GM18519 (cell line): Measurements from ENCODE around the gene SERTAD3.
A peak's percentile ranks its signal among the peaks of the same experiment; 100 is the strongest.
"Not testable (repeated sequence)": the region's sequence is repeated elsewhere in the genome, so short reads cannot be mapped to it uniquely, and the experiment has no call there.

ENCODE experiments used
- ATAC-seq: cut with Tn5 transposase; IDR thresholded peaks from one replicate; pipeline ENCODE4 v1.9.1; 2021; ENCODE audit warnings: mild to moderate bottlenecking, moderate library complexity; ENCODE audit not compliant: unreplicated experiment, low FRiP score

Gene SERTAD3, protein sequence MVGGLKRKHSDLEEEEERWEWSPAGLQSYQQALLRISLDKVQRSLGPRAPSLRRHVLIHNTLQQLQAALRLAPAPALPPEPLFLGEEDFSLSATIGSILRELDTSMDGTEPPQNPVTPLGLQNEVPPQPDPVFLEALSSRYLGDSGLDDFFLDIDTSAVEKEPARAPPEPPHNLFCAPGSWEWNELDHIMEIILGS

DNA sequence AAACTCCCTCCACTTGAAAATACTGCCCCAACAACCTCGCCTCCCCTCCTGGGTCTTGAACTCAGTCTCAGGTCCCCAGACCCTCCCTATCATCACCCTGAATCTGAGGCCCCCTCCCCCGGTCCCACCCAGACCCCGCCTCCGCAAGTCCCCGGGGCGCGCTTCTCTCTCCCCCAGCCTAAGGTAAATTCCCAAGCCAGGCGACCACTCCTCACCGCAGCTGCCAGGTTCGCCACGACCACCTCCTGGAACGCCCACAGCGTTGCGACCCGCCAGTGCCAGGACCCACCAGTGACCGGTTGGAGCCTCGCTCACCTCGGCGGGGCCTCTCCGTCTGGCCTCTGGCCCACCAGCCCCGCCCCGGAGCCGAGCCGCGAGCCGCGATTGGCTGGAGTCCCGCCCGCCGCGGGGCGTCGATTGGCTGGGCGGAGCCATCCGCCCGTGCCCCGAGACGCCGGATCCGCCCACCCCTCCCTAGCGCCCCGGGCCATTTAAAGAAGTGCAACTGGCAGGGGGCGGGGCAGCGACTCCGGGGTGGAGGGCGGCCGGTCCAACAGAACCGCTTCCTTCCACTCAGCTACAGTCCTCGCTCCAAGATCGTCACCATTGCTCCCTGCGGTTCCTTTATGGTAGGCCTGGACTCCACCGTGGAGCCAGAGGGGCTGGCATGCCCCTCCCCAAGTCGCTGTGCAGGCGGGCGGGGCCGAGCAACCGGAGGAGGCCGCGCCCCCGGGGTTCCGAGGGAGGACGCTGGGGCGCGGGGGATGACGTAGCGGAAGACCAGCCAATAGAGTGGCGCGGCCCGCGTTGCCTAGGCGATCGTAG, at the start of gene SERTAD3:
Gene SERTAD3, minus strand, starts transcription at position 336 of the 825 bp plus-strand sequence. CDS start 2,255 bp downstream, outside the sequence.
- ATAC-seq, result peak; percentile 55

DNA sequence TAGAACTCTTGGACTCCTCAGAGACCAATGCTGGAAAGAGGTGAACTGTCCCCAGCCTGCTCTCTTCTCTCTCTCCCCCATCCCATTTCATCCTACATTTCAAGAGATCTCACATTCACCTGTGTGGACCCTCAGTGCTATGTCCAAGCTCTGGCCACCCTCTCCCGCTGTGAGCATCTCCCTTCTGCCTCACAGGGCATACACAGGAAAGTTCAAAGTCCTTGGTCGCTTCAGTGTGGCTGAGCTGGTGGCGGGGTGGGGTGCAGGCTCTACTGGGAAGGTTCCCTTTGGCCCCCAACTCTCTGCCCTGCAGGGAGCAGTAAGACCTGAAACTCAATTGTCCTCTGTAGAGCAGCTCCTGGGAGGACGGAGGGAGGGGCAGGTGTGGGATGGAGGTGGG, 49.6 kb upstream of the SERTAD3 start:
- ATAC-seq, result no peak

DNA sequence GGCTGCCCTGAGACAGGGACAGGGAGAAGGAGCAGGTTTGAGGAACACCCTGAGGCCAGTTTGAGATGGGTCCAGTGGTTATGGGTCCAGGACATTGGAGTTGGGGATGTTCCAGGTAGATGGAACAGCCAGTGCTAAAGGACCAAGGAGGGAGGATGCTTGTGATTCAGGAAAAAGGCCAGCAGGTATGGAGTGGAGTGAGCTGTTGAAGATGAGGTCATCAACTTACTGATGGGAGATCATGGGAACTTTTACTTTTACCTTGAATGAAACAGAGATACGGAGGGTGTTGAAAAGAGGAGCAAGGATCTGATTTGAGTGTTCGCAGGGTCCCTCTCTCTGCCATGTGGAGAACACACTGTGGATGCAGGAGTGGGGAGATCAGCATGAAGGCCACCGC, 48.1 kb upstream of the SERTAD3 start:
- ATAC-seq, result no peak

DNA sequence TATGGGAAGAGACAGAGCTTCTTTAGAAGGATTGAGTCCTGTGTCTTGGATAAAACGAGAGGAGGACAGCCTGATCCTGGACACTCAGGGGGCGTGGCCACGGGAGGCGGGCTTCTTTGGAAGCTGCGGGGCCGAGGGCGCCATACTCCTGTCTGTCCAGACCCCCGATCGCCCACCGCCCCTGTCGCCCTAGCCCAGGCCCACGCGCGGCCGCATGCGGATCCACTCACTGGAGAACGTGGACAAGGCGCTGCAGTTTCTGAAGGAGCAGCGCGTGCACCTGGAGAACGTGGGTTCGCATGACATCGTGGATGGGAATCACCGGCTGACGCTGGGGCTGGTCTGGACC, 45.7 kb upstream of the SERTAD3 start:
- ATAC-seq, result no peak

DNA sequence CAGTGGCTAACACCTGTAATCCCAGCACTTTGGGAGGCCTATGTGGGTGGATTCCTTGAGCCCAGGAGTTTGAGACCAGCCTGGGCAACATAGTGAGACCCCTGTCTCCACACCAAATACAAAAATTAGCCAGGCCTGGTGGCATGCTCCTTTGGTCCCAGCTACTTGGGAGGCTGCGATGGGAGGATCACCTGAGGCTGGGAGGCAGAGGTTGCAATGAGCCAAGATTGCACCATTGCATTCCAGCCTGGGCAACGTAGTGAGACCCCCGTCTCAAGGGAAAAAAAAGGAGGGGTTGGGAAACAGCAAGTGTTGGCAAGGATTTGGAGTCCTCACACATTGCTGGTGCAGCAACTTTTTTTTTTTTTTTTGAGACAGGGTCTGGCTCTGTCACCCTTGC, 41.9 kb upstream of the SERTAD3 start:
- ATAC-seq, result no peak

DNA sequence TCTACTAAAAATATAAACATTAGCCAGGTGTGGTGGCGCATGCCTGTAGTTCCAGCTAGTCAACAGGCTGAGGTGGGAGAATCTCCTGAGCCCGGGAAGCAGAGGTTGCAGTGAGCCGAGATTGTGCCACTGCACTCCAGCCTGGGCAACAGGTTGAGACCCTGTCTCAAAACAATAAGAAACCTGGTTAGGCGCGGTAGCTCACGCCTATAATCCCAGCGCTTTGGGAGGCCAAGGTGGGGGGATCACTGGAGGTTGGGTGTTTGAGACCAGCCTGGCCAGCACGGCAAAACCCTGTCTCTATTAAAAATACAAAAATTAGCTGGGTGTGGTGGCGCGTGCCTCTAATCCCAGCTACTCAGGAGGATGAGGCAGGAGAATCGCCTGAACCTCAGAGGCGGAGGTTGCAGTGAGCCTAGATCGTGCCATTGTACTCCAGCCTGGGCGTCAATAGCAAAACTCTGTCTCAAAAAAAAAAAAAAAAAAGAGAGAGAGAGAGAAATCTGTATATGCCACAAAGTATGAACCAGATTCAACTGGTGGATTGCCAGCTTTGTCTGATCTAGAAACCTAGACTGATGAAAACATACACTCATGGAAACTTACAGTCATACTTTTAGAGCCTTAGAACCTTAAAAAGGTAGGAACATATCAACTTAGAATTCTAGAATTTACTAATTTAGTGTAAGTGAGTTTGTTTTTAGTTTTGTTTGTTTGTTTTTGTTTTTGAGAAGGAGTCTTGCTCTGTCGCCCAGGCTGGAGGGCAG, 31.9 kb upstream of the SERTAD3 start:
- ATAC-seq, result not testable (repeated sequence)

DNA sequence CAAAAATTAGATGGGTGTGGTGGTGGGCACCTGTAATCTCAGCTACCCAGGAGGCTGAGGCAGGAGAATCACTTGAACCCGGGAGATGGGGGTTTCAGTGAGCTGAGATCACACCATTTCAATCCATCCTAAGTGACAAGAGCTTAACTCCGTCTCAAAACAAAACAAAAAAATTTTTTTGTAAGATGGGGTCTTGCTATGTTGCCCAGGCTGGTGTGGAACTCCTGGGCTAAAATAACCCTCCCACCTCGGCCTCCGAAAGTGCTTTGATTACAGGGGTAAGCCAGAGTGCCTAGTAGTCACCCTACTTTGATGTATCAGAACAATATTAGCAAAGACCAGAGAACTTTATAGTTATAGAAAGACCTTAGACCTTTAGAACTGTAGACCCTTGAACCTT, 30.6 kb upstream of the SERTAD3 start:
- ATAC-seq, result no peak

DNA sequence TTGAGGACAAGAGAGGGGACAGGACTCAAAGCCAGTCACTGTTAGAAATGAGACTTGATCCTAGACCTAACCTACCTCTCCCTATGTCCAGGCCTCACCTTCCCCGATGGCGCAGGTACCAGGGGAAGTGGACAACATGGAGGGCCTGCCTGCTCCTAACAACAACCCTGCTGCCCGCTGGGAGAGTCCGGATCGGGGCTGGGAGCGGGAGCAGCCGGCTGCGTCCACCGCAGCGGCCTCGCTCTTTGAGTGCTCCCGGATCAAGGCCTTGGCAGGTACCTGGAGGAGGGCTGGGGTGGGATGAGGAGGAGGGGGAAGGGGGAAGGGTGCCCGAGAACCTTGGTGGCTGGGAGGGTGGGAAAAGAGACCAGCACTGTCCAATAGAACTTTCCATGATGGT, 28.4 kb upstream of the SERTAD3 start:
- no peak for ATAC-seq

DNA sequence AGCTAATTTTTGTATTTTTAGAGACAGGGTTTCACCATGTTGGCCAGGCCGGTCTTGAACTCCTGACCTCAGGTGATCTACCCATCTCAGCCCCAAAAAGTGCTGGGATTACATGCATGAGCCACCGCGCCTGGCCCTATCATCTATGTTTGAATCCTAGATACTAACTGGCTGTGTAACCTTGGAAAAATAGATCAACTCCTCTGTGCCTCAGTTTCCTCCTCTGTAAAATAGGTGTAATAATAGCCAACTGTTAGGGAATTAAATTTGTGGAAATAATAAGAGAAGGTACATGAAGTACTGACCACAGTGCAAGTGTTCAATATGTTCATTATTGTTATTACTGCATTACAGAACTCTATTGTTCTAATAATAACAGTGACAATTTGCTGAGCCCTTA, 27.0 kb upstream of the SERTAD3 start:
- no peak for ATAC-seq

DNA sequence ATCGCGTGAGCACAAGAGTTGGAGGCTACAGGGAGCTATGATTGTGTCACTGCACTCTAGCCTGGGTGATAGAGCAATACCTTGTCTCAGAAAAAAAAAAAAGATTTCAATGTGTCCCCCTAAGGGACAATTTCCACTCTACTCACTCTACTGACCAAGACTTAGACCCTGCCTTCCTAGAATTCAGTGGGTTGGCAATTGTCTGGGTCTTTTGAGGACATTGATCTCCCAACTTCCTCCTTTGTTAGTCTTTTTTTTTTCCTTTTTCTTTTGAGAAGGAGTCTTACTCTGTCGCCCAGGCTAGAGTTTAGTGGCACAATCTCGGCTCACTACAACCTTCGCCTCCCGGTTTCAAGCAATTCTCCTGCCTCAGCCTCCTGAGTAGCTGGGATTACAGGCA, 24.9 kb upstream of the SERTAD3 start:
- no peak for ATAC-seq

DNA sequence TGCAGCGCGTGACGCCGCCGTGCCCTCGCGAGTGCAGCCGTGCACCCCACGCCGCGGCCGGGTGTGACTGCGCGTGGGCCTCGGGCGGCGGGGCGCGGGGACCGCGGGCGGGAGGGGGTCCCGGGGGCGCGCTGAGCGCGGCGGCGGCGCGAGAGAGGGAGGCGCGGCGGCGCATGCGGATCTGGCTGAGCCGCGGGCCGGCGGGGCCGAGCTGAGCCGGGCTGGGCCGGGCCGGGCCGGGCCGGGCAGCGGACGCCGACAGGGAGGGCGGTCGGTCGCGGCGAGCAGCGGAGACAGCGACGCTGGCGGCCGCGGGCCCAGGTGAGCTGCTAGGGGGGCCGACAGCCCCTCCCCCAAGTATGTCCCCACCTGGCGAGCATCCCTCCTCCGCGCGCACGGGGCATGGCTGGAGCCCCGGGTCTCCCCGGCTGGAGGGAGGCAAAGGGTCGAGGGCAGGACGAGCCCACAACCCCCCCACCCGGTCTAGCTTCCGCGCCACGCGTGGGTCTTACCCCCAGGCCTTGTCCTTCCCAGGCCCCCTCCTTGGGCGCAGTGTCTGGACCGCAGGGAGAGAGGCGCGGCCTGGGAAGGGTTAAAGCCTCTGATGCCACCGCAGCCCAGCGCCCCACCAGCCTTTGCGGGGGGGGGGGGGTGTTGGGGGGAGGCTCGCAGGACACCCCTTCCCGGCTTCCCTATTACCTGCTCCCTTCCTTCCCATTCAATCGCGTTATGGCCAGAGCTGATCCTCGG, 23.0 kb upstream of the SERTAD3 start, which contains the start of gene SPTBN4:
Gene SPTBN4, plus strand, starts transcription at position 17 of the 750 bp plus-strand sequence. CDS start 5,621 bp downstream, outside the sequence.
- ATAC-seq, result no peak

DNA sequence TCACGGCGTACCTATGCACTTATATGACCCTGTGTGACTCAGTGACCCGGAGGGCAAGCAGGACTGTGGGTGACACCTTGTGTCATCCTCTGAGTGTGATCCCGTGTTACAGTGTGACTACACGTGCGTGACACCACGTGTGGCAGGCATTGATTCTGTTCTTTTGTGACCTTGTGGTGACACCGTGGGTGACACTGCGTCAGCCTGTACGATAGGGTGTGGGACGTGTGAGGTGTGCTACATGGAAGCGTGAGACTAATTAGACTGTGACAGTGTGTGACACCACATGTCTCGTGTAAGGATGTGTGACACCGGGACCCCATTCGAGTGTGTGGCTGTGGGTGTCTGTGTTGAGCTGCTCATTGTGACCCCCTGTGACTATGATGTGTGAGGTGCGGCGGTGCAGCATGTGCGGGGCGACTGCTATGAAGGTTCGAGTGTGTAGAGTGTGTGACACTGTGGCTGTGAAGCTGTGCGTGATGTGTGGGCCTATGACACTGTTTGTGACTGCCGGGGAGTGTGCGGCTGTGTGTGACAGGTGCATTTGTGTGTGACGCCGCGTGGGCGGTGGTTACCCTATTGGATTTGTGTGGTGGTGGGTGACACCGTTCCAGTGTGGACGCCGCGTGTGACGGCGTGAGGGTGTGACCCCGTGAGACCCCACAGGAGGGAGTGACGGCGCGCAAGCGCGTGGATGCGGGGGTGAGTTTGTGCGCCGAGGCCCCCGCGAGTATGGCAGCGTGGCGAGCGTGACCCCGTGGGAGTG, 22.3 kb upstream of the SERTAD3 start:
- ATAC-seq, result no peak

DNA sequence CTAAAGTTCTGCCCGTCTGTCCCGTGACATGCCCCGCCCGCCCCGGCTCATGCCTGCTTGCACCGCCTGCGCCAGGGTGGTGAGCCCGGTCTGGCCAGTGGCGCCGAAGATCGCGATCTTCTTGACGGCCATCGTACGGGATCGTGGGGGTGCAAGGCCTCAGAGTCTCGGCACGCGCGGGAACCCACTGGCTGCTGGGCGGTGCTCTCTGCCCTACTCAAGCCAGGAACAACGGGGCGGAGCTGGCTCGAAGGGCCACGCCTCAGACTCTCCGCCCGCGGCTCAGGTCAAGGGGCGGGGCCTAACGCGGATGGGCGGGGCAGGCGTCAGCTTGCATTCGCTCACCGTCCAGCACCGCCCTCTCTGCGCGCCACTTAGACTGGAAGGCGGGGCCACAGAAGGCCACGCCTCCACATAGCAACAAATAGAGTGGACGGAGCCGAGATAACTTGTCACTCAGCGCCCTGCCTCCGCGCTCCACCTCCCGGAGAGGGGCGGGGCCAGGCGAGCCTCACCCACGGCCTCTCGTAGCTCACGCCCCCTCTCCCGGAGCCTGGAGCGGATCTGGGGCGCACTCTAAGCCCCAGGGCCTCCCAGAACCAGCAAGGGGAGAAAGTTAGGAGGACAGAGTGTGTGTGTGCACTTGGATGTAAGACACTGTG, 21.6 kb upstream of the SERTAD3 start, which contains the start of gene BLVRB:
Gene BLVRB, minus strand, starts transcription at position 189 of the 662 bp plus-strand sequence. Its CDS starts 57 bp downstream, at position 132.
- ATAC-seq, result peak; percentile 80

DNA sequence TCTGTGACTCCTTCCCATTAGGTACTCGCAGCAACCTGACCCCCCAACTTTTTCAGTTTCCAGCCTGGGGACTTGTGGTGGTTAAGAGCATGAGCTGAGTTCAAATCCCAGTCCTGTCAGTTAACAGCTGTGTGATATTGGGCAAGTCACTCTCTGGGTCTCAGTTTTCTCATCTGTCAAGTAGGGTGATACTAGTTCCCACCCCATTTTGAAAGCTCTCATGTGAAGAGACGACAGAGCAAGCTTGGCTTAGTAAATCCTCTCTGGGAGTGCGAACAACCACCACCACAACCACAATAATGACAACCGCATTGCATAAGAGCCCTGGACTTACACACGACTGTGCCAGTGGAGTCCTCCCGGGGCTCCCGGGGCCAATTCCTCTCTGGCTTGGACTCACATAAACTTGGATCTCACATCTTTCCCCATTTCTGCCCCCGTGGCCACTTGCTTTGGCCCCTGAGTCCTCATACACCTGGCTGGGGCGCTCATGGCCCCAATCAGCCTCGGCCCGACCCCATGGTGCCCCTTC, 21.0 kb upstream of the SERTAD3 start:
- ATAC-seq, result no peak

DNA sequence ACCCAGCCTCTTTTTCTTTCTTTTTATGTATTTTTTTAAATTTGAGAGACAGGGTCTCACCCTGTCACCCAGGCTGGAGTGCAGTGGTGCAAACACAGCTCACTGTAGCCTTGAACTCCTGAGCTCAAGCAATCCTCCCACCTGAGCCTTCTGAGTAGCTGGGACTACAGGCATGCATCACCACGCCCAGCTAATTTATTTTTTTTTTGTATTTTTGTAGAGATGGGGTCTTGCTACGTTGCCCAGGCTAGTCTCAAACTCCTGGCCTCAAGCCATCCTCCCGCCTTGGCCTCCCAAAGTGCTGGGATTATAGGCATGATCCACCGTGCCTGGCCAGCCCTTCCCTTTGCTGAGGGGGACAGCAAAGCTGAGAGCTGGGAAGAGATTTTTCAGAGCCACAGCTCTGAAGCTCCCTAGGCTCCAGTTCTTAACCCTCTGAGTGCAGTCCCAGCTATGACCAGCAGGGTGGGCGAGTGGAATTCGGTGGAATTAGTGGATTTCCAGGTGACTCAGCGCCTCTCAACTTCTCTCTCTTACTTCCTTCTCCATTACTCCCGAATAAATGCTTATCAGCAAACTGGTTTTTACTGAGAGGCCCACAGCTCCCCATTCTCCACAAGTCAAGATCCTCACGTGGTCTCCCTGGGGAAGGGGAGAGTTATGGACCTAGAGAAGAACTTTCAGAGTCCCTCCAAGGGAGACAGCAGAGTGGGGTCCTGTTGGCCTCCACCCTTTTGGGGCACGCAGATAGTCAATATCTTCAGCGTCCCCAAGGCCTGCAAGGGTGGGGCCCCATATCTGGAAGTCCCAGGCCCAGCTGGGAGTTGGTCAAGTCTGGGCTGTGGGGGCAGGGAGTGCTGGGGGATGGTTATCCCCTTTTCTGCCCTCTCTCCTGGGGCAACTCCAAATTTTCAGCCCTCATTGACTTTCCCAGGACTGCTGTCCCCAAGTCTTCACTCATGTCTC, 20.2 kb upstream of the SERTAD3 start:
- no peak for ATAC-seq

DNA sequence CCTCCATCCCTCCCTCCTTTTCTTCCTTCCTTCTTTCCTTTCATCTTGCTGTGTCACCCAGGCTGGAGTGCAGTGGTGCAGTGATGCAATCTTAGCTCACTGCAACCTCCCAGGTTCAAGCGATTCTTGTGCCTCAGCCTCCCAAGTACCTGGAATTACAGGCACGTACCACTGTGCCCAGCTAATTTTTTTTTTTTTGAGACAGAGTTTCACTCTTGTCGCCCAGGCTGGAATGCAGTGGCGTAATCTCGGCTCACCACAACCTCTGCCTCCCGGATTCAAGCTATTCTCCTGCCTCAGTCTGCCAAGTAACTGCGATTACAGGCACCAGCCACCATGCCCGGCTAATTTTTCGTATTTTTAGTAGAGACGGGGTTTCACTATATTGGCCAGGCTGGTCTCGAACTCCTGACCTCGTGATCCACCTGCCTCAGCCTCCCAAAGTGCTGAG, 19.5 kb upstream of the SERTAD3 start:
- ATAC-seq, result not testable (repeated sequence)

DNA sequence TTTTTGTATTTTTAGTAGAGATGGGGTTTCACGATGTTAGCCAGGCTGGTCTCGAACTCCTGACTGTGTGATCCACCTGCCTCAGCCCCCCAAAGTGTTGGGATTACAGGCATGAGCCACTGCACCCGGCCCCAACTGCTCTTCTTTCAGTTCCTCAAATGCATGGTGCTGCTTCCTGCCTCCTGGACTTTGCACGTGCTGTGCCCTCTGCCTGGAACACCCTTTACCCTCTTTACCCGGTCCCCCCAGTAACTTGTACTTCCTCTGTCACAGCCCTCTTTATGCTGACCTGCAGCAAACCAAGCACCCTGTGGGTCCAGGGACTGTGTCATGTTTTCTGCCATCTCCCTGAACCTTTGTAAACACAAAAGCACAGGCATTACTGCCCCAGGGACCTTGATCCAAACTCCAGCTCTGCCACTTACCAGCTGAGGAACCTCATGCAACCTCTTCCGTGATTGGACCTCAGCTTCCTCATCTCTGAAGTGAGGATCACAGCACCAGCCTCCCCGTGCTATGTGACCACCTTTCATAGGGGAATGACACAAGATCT, 17.6 kb upstream of the SERTAD3 start:
- ATAC-seq, result no peak
